GM08714 (cell line): ENCODE results near the gene RAE1.

Experiments
- H3K4me3 ChIP-seq: fragments of 200-500 bp; sonication (Bioruptor generic); 2 replicates; pipeline ENCODE4 v1.5.1; 2014; ENCODE audit warnings: mild to moderate bottlenecking, low read length, inconsistent platforms
- ZNF274 ChIP-seq: IDR thresholded peaks from 2 replicates; pipeline ENCODE4 v1.6.1; 2012; ENCODE audit warnings: mild to moderate bottlenecking, low read depth, low read length

Gene RAE1

GRCh38 chr20:57404006-57404405, 53.0 kb downstream of the RAE1 start:
- no peak overlapping the region for H3K4me3 ChIP-seq
- TF ChIP-seq ZNF274, result no peak

- no peak for TF ChIP-seq ZNF274
- no peak overlapping the region for H3K4me3 ChIP-seq
Observed at GRCh38 chr20:57404419-57405072, 53.5 kb downstream of the RAE1 start.

- no peak for TF ChIP-seq ZNF274
- H3K4me3 ChIP-seq, result no peak overlapping the region
Observed at GRCh38 chr20:57405236-57406016, 54.4 kb downstream of the RAE1 start.

GRCh38 chr20:57407541-57407956, 56.5 kb downstream of the RAE1 start:
- TF ChIP-seq ZNF274, result no peak
- H3K4me3 ChIP-seq, result no peak overlapping the region

- no peak for TF ChIP-seq ZNF274
- H3K4me3 ChIP-seq, result no peak overlapping the region
Observed at GRCh38 chr20:57408131-57408530, 57.1 kb downstream of the RAE1 start.

GRCh38 chr20:57408536-57409233, 57.6 kb downstream of the RAE1 start:
- H3K4me3 ChIP-seq, result no peak overlapping the region
- TF ChIP-seq ZNF274, result no peak

GRCh38 chr20:57409316-57409671, 58.2 kb downstream of the RAE1 start:
- no peak for TF ChIP-seq ZNF274
- no peak overlapping the region for H3K4me3 ChIP-seq

GRCh38 chr20:57409672-57410397, 58.8 kb downstream of the RAE1 start:
- TF ChIP-seq ZNF274, result no peak
- H3K4me3 ChIP-seq, result no peak overlapping the region

GRCh38 chr20:57410398-57410920, 59.4 kb downstream of the RAE1 start:
- H3K4me3 ChIP-seq, result no peak overlapping the region
- no peak for TF ChIP-seq ZNF274

- no peak overlapping the region for H3K4me3 ChIP-seq
- TF ChIP-seq ZNF274, result no peak
Observed at GRCh38 chr20:57410924-57411323, 59.9 kb downstream of the RAE1 start.

- H3K4me3 ChIP-seq, result no peak overlapping the region
- TF ChIP-seq ZNF274, result no peak
Observed at GRCh38 chr20:57411406-57412283, 60.6 kb downstream of the RAE1 start.

- H3K4me3 ChIP-seq, result no peak overlapping the region
- TF ChIP-seq ZNF274, result no peak
Observed at GRCh38 chr20:57412347-57413029, 61.4 kb downstream of the RAE1 start.

GRCh38 chr20:57413986-57414385, 62.9 kb downstream of the RAE1 start:
- TF ChIP-seq ZNF274, result no peak
- no peak overlapping the region for H3K4me3 ChIP-seq
